ENCODE measurements around the gene RAB4B.
A peak's percentile ranks its signal among the peaks of the same experiment; 100 is the strongest.
"Not testable (repeated sequence)": the region's sequence is repeated elsewhere in the genome, so short reads cannot be mapped to it uniquely, and the experiment has no call there.

The RAB4B gene

DNA sequence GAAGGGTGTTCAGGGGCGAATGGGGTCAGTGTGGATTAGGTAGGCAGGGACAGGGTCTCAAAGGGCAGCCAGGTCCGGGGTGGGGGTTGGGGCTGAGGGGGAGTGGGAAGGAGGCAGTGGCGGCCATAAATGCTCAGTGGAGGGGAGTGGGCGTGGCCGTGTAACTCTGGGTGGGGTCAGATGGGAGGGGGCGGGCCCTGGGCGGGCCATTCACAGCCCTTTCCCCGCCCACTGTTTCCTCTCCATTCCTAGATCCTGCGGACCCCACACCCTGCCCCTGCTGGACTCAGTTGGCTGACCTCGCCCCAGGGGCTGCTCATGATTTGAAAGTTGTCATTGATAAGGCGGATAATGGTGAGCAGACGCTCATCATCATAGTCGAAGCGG is 48.3 kb downstream of the RAB4B start:
- not testable (repeated sequence) for DNase-seq

DNA sequence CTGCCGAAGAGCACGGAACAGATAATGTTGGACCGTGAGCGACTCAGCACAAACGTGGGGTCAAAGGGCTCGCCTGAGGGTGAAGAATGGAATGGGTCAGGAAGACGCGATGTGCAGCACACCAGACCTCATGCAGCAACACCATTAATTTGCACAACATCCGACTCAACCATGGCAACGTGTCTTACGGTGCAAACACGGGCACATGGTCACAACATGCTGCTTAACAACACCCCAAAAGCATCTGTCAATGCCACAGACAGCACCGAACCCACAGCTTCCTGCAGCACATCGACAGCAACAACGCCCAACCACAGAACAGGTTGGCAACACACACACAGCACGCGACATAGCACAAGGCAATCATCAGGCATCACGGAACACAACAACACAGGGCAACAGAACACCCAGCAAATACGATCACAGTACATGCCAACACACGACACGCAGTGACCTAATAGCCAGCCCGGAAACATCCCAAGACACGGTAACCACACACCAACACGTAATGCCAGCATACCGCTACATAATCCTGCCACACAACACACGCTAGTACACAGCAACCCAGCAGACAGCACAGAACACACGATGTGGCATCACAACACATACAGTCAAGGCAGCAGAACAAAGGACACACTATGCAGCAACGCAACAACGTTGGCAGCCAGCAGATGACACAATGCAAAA is 48.8 kb downstream of the RAB4B start:
- peak; percentile 71 for DNase-seq

DNA sequence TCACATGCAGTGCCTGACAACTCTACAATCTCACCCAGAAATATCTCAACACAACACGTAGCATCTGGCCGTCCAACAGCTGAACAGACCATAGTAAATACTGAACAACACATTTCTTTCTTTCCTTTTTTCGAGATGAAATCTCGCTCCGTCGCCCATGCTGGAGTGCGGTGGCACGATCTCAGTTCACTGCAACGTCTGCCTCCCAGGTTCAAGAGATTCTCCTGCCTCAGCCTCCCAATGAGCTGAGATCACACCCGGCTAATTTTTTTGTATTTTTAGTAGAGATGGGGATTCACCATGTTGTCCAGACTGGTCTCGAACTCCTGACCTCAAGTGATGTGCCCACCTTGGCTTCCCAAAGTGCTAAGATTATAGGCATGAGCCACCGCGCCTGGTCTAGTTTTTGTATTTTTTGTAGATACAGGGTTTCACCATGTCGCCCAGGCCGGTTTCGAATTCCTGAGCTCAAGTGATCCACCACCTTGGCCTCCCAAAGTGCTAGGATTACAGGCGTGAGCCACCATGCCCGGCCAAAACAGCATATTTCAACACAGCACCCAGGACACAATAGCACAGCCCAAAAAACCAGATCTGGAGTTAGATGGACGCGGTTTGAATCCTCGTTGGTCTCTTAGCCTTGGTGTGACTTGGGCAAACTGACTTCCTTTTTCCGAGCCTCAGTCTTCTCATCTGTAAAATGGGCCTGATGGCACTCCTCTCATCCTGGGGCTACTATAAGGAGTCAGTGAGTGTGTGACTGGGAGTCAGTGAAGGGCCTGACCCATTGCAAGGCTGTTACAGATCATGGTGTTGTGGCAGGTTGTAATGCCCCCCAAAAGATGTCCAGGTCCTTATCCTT is 49.6 kb downstream of the RAB4B start:
- DNase-seq: peak; percentile 50

DNA sequence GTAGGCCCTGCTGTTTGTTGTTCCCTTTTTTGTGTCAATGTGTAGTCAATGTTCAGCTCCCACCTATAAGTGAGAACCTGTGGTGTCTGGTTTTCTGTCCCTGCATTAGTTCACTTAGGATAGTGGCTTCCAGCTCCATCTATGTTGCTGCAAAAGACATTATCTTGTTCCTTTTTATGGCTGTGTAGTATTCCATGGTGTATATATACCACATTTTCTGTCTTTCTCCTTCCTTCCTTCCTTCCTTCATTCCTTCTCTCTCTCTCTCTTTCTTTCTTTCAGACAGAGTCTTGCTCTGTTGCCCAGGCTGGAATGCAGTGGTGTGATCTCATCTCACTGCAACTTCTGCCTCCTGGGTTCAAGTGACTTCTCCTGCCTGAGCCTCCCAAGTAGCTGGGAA is 51.2 kb downstream of the RAB4B start:
- DNase-seq: no peak

DNA sequence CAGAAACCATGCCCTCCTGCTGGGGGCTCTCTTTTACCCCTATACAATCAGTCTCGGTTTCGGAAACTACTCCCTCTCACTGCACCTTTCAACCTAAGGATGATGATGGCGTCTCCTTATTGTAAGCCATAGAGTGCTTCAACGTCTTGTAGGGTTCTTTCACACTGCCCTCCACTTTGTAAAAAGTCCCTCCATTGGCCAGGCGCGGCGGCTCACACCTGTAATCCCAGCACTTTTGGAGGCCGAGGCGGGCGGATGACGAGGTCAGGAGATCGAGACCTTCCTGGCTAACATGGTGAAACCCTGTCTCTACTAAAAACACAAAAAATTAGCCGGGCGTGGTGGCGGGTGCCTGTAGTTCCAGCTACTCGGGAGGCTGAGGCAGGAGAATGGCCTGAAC is 52.7 kb downstream of the RAB4B start:
- peak; percentile 24 for DNase-seq

DNA sequence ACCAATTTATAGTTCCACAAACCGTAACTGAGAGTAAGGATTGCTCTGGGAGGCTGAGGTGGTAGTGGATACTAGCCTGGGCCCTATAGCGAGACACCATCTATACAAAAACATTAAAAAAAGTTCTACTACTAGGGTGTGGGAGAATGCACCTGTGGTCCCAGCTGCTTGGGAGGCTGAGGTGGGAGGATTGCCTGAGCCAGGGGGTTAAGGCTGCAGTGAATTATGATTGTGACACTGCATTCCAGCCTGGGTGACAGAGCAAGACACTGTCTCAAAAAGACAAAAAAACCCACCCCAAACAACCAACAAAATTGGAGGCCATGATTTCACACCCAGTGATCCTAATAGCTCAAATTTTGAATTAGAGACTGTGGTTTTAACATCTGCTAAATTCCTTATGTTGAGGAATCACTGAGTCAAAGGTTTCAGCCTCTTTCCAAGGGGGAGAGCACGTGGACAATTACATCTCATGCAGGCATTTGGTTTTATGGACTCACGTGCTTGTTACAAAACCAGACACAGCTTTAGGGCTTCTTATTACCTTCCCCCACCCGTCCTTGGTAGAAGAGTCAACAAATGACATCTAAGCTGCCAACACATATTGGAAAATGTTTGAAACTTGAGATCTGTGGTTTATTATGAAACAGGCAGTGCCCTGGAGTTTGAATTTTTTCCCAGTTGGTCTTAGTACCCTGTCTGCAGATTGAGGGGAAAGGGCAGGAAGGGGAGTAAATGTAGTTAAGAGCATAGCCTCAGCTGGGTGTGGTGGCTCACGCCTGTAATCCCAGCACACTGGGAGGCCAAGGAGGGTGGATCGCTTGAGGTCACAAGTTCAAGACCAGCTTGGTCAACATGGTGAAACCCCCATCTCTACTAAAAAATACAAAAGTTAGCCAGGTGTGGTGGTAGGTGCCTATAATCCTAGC is 53.7 kb downstream of the RAB4B start:
- DNase-seq: peak; percentile 30

DNA sequence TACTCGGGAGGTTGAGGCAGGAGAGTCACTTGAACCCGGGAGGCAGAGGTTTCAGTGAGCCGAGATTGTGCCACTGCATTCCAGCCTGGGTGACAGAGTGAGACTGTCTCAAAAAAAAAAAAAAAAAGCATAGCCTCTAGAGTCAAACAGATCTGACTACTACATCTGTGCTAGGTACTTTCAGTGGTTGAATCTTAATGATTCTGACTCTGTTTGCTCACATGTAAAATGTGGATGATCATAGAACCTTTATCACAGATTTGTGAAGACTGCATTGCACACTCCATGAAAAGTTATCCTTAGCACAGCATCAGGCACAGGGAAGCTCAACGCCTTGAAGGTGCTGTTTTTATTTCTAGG is 54.4 kb downstream of the RAB4B start:
- not testable (repeated sequence) for DNase-seq

DNA sequence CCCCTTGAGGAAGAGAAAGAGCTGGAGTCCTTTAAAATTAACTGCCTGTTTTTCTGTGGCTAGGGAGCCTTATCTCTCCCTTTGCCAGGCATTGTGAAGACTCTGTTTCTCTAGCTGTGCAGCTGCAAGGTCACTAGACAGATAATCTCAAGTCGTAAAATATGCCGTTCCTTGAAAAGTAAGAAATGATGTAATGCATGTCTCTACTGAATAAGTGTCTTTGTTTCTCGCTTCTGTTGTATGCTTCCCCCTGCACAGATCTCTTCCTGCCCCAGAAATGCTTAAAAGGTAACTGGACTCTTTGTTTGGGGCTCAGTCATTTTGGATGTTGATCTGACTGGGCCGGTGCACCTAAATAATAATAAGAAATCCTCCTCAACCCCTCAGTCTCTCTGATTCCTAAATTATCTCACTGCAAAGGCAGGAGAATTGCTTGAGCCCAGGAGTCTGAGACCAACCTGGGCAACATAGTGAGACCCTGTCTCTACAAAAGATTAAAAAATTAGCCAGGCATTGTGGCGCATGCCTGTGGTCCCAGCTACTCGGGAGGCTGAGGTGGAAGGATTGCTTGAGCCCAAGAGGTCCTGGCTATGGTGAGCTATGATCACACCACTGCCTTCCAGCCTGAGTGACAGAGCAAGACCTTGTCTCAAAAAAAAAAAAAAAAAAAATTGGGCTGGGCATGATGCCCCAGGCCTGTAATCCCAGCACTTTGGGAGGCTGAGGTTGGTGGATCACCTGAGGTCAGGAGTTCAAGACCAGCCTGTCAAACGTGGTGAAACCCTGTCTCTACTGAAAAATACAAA is 55.9 kb downstream of the RAB4B start:
- peak; percentile 37 for DNase-seq

DNA sequence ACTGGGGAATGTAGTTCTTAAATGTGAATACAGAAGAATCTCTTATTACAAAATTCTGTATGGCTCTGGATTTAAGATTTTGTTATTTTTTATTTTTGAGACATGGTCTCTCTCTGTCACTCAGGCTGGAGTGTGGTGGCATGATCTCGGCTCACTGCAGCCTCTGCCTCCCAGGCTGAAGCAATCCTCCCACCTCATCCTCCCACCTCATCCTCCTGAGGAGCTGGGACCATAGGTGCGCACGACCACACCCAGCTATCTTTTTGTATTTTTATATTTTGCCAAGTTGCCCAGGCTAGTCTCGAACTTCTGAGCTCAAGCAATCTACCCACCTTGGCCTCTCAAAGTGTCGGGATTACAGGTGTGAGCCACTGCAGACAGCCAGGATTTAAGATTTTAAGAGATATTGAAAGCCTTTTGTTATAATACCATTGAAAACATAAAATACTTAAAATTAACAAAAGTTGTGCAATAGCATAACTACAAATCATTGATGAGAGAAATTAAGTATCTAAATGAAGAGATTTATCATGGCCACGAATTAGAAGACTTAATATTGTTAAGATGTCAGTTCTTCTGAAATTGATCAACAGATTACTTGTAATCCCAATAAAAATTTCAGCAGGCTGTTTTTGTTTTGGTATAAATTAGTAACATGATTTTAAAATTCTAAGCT is 58.8 kb downstream of the RAB4B start:
- DNase-seq: peak; percentile 11

DNA sequence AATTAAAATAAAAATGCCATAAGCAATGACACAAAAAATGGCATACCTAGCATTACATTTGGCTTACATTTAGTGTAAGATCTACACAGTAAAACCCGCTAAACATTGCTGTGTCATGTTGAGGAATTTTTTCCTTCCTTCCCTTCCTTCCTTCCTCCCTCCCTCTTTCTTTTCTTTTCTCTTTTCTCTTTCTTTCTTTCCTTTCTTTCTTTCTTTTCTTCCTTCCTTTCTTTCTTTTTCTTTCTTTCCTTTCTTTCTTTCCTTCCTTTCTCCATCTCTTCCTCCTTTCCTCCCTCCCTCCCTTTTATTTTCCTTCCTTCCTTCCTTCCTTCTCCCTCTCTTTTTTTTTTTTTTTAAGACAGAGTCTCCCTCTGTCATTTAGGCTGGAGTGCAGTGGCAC is 60.4 kb downstream of the RAB4B start:
- DNase-seq: not testable (repeated sequence)

DNA sequence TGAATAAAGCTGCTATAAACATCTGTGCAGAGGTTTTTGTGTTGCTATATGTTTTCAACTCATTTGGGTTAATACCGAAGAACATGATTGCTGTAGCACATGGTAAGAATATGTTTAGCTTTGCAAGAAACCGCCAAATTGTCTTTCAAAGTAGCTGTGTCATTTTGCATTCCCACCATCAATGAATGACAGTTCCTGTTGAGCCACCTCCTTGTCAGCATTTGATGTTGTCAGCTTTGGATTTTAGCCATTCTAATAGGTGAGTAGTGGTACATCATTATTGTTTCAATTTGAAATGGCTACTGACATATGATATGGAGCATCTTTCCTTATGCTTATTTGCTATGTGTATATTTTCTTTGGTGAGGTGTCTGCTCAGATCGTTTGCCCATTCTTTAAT is 64.0 kb downstream of the RAB4B start:
- not testable (repeated sequence) for DNase-seq

DNA sequence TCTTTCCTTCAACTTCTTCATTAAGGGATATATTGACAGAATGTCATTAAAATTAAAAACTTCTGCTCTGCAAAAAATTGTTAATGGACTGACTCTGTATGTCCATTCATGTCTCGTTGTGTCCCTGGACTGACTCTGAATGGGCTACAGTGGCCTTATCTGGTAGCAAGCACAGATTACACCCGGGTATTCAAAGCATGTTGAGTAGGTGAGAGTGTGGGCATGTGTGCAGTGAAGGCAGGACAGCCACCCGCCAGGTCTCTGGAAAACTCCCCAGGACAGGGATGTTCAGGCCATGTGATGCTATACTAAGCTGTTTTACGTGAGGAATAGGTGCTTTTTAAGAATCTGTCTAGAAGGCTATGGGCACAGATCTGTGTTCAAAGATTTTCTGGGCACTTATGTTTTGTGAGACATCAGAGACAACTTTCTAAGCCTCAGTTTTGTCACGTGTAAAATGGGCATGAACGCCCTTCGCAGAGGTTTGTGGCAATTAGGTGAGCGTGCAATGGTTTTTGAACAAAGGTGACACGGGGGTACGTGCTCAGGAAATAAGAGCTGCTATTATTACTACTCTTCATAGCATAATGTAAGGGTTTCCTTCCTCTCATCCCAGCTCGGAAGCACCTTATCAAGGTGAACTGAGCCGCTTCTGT is 65.1 kb downstream of the RAB4B start:
- DNase-seq: not testable (repeated sequence)

DNA sequence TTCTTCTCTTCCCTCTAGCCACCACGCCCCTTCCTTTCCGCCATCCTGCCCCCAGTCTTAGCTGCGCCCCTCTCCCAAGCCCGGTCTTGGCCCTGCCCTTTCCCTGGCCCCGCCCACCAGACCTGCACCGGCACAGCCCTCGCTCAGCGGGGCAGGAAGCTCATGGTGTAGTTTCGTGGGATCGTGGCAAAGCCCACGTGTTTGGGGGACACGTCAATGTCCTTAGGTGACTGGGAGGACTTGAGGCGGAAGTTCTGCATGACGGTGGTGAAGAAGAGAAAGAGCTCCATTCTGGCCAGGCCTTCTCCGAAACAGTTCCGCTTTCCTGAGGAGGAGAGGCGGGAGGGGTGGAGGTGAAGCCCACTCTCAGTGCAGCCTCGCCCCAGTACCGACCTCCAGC is 65.6 kb downstream of the RAB4B start:
- peak; percentile 91 for DNase-seq
